ENCODE results near the gene MGARP.
"Not testable (repeated sequence)": the region's sequence is repeated elsewhere in the genome, so short reads cannot be mapped to it uniquely, and the experiment has no call there.

Gene MGARP

GRCh38 chr4:139295942-139296299 lies 15.9 kb upstream of the MGARP start:
- in situ Hi-C loops (cut with MboI; ENCODE audit: low sequenced_read_pairs): no loop called here

GRCh38 chr4:139295206-139295941 lies 15.3 kb upstream of the MGARP start:
- in situ Hi-C loops (cut with MboI; ENCODE audit: low sequenced_read_pairs): no loop called here

DNA sequence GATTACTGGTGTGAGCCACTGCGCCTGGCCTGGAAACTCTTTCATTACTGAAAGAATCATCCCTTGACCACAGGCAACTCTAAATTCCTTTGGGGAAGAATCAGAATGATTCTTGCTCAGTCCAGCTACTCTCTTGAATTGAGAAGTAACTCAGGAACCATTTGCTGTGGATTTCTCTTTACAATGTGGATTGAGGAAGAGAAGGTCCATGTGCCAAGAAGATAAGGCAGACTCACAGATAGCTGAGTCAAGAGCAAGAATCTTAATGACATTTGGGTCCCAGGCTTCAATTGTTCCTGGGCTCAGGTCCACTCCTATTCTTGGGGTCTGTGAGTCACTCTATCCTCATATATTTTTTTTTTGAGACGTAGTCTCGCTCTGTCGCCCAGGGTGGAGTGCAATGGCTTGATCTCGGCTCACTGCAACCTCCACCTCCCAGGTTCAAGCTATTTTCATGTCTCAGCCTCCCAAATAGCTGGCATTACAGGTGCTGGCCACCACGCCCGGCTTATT lies 6.2 kb upstream of the MGARP start:
- in situ Hi-C loops (cut with MboI; ENCODE audit: low sequenced_read_pairs): no loop called here

DNA sequence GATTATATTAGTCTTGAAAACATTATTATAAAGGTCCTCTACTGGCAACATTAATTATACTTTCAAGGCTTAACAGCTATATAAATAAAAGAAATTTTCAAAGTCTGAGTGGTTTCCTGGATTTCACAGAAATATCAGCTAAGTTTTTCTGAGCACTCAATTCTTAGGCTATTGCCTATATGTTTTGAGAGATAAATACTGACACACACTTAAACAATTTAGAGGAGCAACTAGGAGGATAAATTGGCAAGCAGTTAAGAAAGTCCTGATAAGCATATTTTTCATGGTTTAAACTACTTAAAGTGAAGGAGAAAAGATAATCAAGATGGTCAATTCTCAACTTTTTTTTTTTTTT lies 2.7 kb upstream of the MGARP start:
- in situ Hi-C loops (cut with MboI; ENCODE audit: low sequenced_read_pairs): no loop called here

GRCh38 chr4:139282065-139282720 lies 2.2 kb upstream of the MGARP start:
- in situ Hi-C loops (cut with MboI; ENCODE audit: low sequenced_read_pairs): no loop called here

GRCh38 chr4:139278912-139279759 lies 889 bp downstream of the MGARP start:
- in situ Hi-C loops (cut with MboI; ENCODE audit: low sequenced_read_pairs): no loop called here

- in situ Hi-C loops (cut with MboI; ENCODE audit: low sequenced_read_pairs): no loop called here
These were observed 1.5 kb downstream of the MGARP start for GRCh38 chr4:139278485-139278884.

- in situ Hi-C loops (cut with MboI; ENCODE audit: low sequenced_read_pairs): no loop called here
These were observed 4.7 kb downstream of the MGARP start for GRCh38 chr4:139275281-139275735.

- in situ Hi-C loops (cut with MboI; ENCODE audit: low sequenced_read_pairs): no loop called here
These were observed 5.2 kb downstream of the MGARP start for GRCh38 chr4:139274790-139275189.

DNA sequence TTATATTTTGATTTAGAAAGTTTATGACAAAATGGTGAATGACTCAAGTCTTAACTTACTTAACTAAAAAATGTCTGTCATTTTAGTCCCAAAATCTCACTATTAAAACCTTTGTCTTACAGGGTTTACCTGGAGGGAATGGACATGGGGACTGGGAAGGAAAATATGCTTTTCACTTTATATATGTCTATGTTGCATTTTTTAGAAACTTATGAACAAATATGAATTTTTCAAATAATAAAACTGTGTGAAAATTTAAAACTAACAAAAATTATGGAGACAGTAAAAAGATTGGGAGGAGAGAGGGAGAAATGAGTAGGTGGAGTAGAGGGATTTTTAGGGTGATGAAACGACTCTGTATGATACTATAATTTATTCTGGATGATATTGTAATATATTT lies 6.2 kb downstream of the MGARP start:
- in situ Hi-C loops (cut with MboI; ENCODE audit: low sequenced_read_pairs): no loop called here

GRCh38 chr4:139267301-139267700 lies 12.7 kb downstream of the MGARP start:
- in situ Hi-C loops (cut with MboI; ENCODE audit: low sequenced_read_pairs): no loop called here

DNA sequence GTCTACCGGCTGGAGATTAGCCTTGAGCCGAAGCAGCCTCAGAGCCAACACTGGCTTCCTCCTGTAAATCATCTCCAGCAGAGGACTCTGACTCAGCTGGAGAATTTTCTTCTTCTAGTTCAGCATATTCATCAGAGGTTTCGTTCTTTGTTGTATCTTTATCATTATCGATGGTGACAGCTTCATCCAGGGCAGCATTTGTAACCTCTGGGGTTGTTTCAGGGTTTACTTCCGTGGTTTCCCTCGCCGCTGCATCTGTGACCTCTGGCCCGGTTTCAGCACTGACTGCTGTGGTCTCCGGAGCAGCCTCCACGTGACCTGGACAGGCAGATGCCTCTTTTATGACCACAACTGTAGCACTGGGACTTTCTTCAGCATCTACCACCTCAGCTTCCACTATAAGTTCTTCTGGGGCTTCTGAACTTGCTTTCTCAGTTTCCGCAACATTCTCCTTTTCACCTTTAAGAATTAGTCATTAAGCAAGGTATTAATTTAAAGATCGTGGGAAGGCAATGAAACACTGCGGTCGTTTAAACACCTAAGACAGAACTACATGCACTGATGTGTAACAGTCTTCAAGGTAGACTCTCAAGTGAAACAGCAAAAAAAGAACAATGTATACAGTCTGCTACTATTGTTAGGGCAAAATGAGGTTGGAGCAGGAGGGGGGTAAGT lies 13.3 kb downstream of the MGARP start:
- in situ Hi-C loops (cut with MboI; ENCODE audit: low sequenced_read_pairs): no loop called here

GRCh38 chr4:139266208-139266582 lies 13.8 kb downstream of the MGARP start:
- in situ Hi-C loops (cut with MboI; ENCODE audit: low sequenced_read_pairs): no loop called here

GRCh38 chr4:139265654-139266053 lies 14.4 kb downstream of the MGARP start:
- in situ Hi-C loops (cut with MboI; ENCODE audit: low sequenced_read_pairs): no loop called here

DNA sequence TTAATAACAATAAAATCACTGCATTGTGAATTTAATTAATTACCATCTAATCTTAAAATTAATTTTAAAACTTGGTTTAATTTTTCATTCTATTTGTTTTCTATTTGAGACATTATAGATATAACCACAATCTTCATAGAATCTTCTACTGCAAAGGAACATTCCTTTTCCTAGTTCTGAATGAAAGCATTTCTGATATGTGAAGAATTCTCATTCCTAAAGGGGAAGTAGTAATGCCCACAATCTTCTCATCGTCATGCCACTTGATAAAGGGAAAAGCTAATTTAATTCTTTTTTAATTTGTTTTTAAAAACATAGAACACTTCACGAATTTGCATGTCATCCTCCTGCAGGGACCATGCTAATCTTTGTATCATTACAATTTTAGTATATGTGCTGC lies 23.7 kb downstream of the MGARP start:
- in situ Hi-C loops (cut with MboI; ENCODE audit: low sequenced_read_pairs): no loop called here

GRCh38 chr4:139255581-139255980 lies 24.4 kb downstream of the MGARP start:
- in situ Hi-C loops (cut with MboI; ENCODE audit: low sequenced_read_pairs): not testable (repeated sequence)

DNA sequence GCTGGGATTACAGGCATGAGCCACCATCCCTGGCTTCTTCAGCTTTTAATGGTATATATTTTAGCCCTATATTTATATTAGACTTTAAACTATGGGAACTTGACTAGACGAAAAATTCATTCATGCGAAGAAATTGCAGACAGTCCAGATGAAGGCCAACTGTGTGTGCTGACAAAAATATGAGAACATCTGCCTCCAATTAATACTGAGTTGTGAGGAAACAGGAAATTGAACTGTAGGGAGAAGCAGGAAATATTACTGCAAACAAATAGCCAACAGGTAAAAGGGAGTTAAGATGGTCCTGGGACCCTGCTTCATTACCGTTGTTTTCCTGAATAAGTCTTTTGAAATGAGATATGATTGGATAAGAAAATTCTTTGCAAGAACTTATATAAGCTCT lies 26.3 kb downstream of the MGARP start:
- in situ Hi-C loops (cut with MboI; ENCODE audit: low sequenced_read_pairs): no loop called here

- in situ Hi-C loops (cut with MboI; ENCODE audit: low sequenced_read_pairs): no loop called here
These were observed 27.0 kb downstream of the MGARP start for GRCh38 chr4:139253046-139253445.

- in situ Hi-C loops (cut with MboI; ENCODE audit: low sequenced_read_pairs): no loop called here
These were observed 32.3 kb downstream of the MGARP start for GRCh38 chr4:139247700-139248238.

DNA sequence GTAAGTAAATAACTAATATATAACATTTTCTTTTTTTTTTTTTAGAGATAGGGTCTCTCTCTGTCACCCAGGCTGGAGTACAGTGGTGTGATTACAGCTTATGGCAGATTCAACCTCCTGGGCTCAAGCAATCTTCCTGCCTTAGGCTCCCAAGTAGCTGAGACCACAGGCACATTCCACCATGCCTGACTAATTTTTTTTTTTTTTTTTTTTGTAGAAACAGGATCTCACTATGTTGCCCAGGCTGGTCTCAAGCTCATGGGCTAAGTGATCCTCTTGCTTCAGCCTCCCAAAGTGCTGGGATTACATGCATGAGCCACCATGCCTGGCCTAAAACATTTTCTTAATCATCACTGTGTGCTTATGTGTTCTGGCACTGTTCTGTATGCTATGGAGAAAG lies 32.8 kb downstream of the MGARP start:
- in situ Hi-C loops (cut with MboI; ENCODE audit: low sequenced_read_pairs): no loop called here

- in situ Hi-C loops (cut with MboI; ENCODE audit: low sequenced_read_pairs): no loop called here
These were observed 33.9 kb downstream of the MGARP start for GRCh38 chr4:139246166-139246565.
